Adrenal gland (tissue), 12 donors: Measurements from ENCODE around the gene ABCA8. TPM values are rescaled to one million over a fixed set of nuclear protein-coding genes. Genes with fewer than 3 reads are reported as not detected.
A peak's percentile ranks its signal among the peaks of the same experiment; 100 is the strongest.
"Not testable (repeated sequence)": the region's sequence is repeated elsewhere in the genome, so short reads cannot be mapped to it uniquely, and the experiment has no call there.

ENCODE experiments used
- DNase-seq, 7 donors: peaks; one replicate each; pipeline ENCODE4 v3.0.0-alpha.2; 2019 to 2020
- H3K27ac ChIP-seq, 5 donors: fragments of 200-600 bp; sonication (generic) in 4 of 5; 1 replicate in 3 of 5; 2 replicates in 2 of 5; pipeline versions ENCODE4 v1.5.1 to v1.8.0; 2016 to 2020; ENCODE audit warnings: mild to moderate bottlenecking in 1 of 5
- H3K27me3 ChIP-seq: fragments of 200-600 bp; 2 replicates; pipeline ENCODE4 v1.8.0; 2021
- H3K36me3 ChIP-seq, 2 donors: fragments of 200-600 bp; replicated peaks in 1 of 2; 1 replicate in 1 of 2; 2 replicates in 1 of 2; pipeline versions ENCODE4 v1.5.1 to v1.8.0; 2018 to 2022
- H3K4me1 ChIP-seq, 2 donors: fragments of 200-600 bp; replicated peaks in 1 of 2; 1 replicate in 1 of 2; 2 replicates in 1 of 2; pipeline versions ENCODE4 v1.5.1 to v1.8.0; 2018 to 2021
- H3K4me3 ChIP-seq, 4 donors: fragments of 200-600 bp; sonication (generic) in 3 of 4; one replicate each; pipeline ENCODE4 v1.5.1; 2016 to 2018
- H3K9me3 ChIP-seq, 3 donors: fragments of 200-600 bp; sonication (generic) in 1 of 3; replicated peaks in 1 of 3; 1 replicate in 2 of 3; 2 replicates in 1 of 3; pipeline versions ENCODE4 v1.5.1 to v1.8.0; 2016 to 2021
- POLR2A ChIP-seq, 2 donors: fragments of 450-650 bp; IDR thresholded peaks; one replicate each; pipeline ENCODE4 v1.6.1; 2017; ENCODE audit warnings: antibody characterized with exemption in 2 of 2, mild to moderate bottlenecking in 2 of 2, moderate library complexity in 1 of 2
- WGBS, 4 donors: extraction: QIAGEN DNeasy Blood & Tissue Kit in 2 of 4; methylation state at CpG; one replicate each; pipeline versions ENCODE4 v1.1.5 to v1.1.7; 2013 to 2017; 5-methylcytosine and 5-hydroxymethylcytosine counted together
- intact Hi-C, 2 donors: fragments of 100-400 bp; cut with DNase I; formaldehyde crosslinking; loops; one replicate each; pipeline versions ENCODE4 v1.14.1 to v1.15.0; 2022 to 2023
- polyA plus RNA-seq, 3 donors: library from polyadenylated mRNA; stranded (reverse); fragments of 200-250 nt in 2 of 3; fragments of 350-450 nt in 1 of 3; fragmentation: Illumina TruSeq in 1 of 3; extraction: RNeasy Lipid Tissue Mini Kit (QIAGEN cat#74804) in 1 of 3; gene quantifications; one replicate each; pipeline ENCODE4 v1.2.3, GENCODE V29; 2013 to 2014
- total RNA-seq, 9 donors: library from RNA; depleted of rRNA in 4 of 9; stranded (reverse); fragments of >200 nt in 4 of 9; fragments of 120-200 nt in 1 of 9; fragmentation: NEBNext Ultra II Directional in 1 of 9; extraction: Animal tissue kit (Norgen Biotek cat#: 25700) in 1 of 9; gene quantifications; one replicate each; pipeline versions ENCODE4 v1.1.0 to v1.2.4, GENCODE V29; 2013 to 2023
- TF ChIP-seq, protein P1 (sequence below), 6 experiments: fragments of 450-650 bp in 4 of 6; fragments of 200-600 bp in 2 of 6; sonication (generic) in 1 of 6; IDR thresholded peaks; 1 replicate in 5 of 6; 2 replicates in 1 of 6; pipeline versions ENCODE4 v1.5.1 to v1.8.0; 2016 to 2021; ENCODE audit warnings: antibody characterized with exemption in 6 of 6, mild to moderate bottlenecking in 2 of 6, moderate library complexity in 1 of 6
- donor health status: healthy with polysubstance abuse.
- donor health status: Bipolar disorder and iron deficiency.
- donor health status: DM: yes; HTN: yes; CAD: no.
- donor health status: DM: no; HTN: no; CAD: no.
- donor health status: DM: no; HTN: no; CAD: no.
- donor health status: DM: yes; HTN: yes; CAD: no.

The ABCA8 gene
- total and polyA plus RNA-seq, 12 donors = 16.1 to 247 (median 116) TPM

DNA sequence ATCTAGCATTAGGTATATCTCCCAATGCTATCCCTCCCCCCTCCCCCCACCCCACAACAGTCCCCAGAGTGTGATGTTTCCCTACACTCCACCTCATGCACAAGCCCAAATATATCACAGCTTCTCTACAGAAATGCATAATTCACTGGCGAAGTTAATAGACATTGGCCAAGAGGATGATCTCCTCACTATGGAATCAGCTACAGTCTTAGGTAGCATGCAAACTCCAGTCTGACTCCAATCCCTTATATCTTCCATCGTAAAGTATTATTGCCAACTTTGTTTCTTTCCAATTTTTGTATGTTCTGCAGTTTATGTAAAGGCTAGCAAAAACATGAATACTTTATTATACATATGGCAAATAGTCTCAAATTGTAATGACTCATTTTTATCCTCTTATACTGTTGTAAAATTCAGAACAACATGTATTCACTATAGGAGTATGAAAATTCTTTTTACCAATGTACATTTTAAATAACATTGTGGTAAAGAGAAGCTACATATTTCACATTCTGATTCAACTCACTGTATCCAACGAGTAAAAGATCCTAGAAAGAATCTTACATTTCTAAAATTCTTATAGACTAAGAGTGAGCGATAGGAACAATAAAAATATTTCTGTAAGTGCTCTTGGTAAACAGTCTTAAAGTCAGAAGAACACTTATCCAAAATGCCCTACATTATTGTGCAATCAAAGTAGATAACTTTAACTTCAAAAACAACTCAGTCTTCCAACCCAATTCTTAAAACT lies 871 bp downstream of the ABCA8 start:
- Histone ChIP-seq H3K27me3 (no peaks in the 10 kb centered on the region), H3K4me1 (peaks cover 9 to 14% of the 10 kb centered on the region in 2 donors), H3K27ac (peak overlapping the region in 2 of 5 donors; percentile 18 to 62), H3K4me3 (peak overlapping the region in 2 of 4 donors; percentile 24 to 52), H3K36me3 (no peaks in the 10 kb centered on the region), H3K9me3 (no peaks in the 10 kb centered on the region)
- TF ChIP-seq, protein P1, sequence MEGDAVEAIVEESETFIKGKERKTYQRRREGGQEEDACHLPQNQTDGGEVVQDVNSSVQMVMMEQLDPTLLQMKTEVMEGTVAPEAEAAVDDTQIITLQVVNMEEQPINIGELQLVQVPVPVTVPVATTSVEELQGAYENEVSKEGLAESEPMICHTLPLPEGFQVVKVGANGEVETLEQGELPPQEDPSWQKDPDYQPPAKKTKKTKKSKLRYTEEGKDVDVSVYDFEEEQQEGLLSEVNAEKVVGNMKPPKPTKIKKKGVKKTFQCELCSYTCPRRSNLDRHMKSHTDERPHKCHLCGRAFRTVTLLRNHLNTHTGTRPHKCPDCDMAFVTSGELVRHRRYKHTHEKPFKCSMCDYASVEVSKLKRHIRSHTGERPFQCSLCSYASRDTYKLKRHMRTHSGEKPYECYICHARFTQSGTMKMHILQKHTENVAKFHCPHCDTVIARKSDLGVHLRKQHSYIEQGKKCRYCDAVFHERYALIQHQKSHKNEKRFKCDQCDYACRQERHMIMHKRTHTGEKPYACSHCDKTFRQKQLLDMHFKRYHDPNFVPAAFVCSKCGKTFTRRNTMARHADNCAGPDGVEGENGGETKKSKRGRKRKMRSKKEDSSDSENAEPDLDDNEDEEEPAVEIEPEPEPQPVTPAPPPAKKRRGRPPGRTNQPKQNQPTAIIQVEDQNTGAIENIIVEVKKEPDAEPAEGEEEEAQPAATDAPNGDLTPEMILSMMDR (IDR thresholded peaks at IDR 0.05) = no peak
- TF ChIP-seq POLR2A (IDR thresholded peaks at IDR 0.05) = no peak
- 39 to 54% (median 46%) methylated on average over 4 of the region's 4 CpGs for WGBS, 4 donors
- no peak for DNase-seq
- intact Hi-C loops = no loop called here

DNA sequence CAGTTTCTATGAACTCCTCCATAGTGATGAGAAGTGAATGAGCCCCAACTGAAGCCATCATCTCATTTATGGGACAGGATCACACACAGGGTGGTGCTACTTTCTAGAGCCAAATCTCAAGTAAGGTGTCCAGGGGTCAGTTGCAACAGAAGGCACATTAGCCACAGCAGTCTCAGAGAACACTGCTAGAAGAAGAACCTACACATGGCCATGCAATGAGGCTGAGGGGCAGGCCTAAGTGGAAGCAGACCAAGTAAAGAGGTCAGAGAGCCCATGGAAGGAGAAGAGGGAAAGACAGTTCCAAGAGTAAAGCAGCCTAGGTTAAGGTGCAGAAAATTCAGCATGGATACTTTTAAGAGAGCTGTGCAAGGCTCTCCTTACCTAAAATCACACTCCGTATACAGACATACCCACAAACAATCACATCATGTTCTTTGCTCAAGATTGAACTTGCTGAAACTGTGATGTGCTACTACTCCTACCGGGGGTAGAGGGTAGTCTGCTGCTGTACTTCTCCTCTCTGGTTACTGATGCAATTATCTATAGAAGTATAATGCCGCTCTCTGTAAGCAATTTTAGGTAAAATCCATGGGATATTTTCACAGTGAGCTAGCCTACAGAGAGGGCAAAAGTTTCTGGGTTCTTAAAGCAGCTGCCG lies 1.7 kb downstream of the ABCA8 start:
- intact Hi-C loops = no loop called here
- Histone ChIP-seq H3K27me3 (no peaks in the 10 kb centered on the region), H3K4me3 (peak overlapping the region in 1 of 4 donors; percentile 52), H3K9me3 (no peaks in the 10 kb centered on the region), H3K4me1 (peaks cover 9 to 14% of the 10 kb centered on the region in 2 donors), H3K27ac (no peak overlapping the region), H3K36me3 (no peaks in the 10 kb centered on the region)
- 85 to 93% (median 86%) methylated on average over 4 of the region's 4 CpGs for WGBS, 4 donors
- DNase-seq = no peak
- TF ChIP-seq, protein P1 (IDR thresholded peaks at IDR 0.05) = no peak
- no peak for TF ChIP-seq POLR2A (IDR thresholded peaks at IDR 0.05)

DNA sequence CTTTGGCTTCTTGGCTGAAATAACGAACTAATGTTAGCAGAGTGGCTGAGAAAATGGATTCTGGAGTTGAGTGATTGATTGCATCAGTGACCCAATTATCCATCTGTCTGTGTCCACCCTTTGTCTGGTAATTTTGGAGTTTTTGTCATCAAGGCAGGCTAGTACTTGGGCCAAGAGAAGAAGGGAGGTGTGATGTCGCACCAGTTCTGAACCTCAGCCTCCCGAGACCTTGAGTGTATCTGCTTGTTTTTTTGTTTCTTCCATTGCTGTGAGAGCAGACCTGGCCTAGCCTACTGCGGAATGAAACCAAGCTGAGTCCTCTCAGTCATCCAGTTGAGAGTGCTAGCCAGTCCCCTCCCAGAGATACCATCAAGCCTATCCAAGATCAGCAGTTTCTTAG lies 4.5 kb downstream of the ABCA8 start:
- TF ChIP-seq POLR2A (IDR thresholded peaks at IDR 0.05) = no peak
- TF ChIP-seq, protein P1 (IDR thresholded peaks at IDR 0.05) = no peak
- intact Hi-C loops = no loop called here
- Histone ChIP-seq H3K36me3 (no peaks in the 10 kb centered on the region), H3K4me3 (no peak overlapping the region), H3K27ac (no peak overlapping the region), H3K9me3 (no peaks in the 10 kb centered on the region), H3K4me1 (peaks cover 9 to 14% of the 10 kb centered on the region in 2 donors), H3K27me3 (no peaks in the 10 kb centered on the region)
- peak in 2 of 7 donors; percentile 7 to 19 for DNase-seq
- WGBS, 4 donors = 57 to 75% (median 70%) methylated on average over 4 of the region's 4 CpGs

DNA sequence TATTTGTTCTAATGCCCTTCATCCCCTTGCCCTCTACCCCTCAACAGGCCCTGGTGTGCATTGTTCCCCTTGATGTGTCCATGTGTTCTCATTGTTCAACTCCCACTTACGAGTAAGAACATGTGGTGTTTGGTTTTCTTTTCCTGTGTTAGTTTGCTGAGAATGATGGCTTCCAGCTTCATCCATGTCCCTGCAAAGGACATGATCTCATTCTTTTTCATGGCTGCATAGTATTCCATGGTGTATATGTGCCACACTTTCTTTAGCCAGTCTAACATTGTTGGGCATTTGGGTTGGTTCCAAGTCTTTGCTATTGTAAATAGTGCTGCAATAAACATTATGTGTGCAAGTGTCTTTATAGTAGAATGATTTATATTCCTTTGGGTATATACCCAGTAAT lies 7.3 kb downstream of the ABCA8 start:
- H3K9me3 ChIP-seq, intact Hi-C loops, H3K27ac ChIP-seq, H3K36me3 ChIP-seq, H3K4me1 ChIP-seq, H3K27me3 ChIP-seq, H3K4me3 ChIP-seq, DNase-seq: not testable (repeated sequence)
- 91 to 100% (median 95%) methylated on average over 1 of the region's 1 CpG for WGBS, 4 donors
